ENCODE measurements around the gene MARCHF10. TPM values are rescaled to one million over a fixed set of nuclear protein-coding genes. Genes with fewer than 3 reads are reported as not detected.

The MARCHF10 gene
- total RNA-seq, 1 experiment from 2014 or later: not detected

DNA sequence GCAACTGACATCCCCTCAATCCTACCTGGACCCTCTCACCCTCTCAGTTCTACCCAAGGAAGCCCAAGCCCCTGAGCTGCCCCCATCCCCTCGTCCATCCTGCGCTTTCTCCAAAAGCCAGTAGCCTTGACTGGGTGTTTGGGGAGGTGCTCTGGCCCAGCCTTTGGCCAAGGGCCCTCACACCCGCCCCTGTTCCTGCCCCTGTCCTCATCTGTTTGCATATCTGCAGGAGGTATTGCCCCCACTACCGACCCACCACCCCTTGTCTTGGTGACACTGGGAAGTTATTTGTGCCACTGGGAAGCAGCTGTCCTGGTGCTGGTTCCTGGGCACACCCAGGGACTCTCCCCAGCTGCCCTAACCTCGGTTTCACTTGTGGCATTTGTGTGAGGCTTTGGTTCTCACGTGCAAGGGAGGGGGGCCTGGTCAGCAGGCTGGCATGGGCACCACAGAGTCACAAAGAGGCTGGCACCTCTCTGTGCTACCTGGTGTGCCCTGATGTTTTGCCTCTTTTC is 105.3 kb downstream of the MARCHF10 start:
- no peak overlapping the region; the same call in 1 of the 2 replicates for H3K27ac ChIP-seq (ENCODE audit: low read depth, low read length)
- peak overlapping the region; percentile 98 for H3K4me2 ChIP-seq (ENCODE audit: low read length)
- POLR2A ChIA-PET: no interaction called here
- peaks cover under 1 to 6% of the 10 kb centered on the region in 2 experiments; a peak in 2 of 4 replicates for H3K9me3 ChIP-seq (ENCODE audit: control insufficient read depth in 1 of 2, insufficient read depth in 1 of 2, low read depth in 1 of 2, low read length in 2 of 2)
- peaks cover 18 to 32% of the 10 kb centered on the region in 2 experiments for H3K4me1 ChIP-seq (ENCODE audit: control insufficient read depth in 1 of 2, insufficient read depth in 2 of 2, low read length in 2 of 2)
- peak overlapping the region; percentile 68; the same call in 1 of the 2 replicates for H3K9ac ChIP-seq (ENCODE audit: low read length)
- no peaks in the 10 kb centered on the region for H3K36me3 ChIP-seq (ENCODE audit: control insufficient read depth in 1 of 2, insufficient read depth in 2 of 2, low read length in 2 of 2)
- no TSS peak for BruUV-seq (replicated peaks)
- CTCF ChIA-PET: interaction anchor here (0.8 to 1.6 kb wide), 7 partner anchors 9 to 722 kb away, joined by 3 to 13 read pairs (median 4); no protein-coding TSS in a partner anchor
- H2AFZ ChIP-seq (ENCODE audit: low read depth, low read length, poor library complexity, severe bottlenecking): peak overlapping the region; percentile 96
- DNase-seq (ENCODE audit: low read depth, low spot score): no peak
- no peaks in the 10 kb centered on the region for H3K79me2 ChIP-seq (ENCODE audit: insufficient read depth, low read length)
- peak overlapping the region in 1 of 2 experiments; percentile 63; a peak in 2 of 4 replicates for H3K4me3 ChIP-seq (replicated peaks in 1 of 2; ENCODE audit: low read depth in 1 of 2, low read length in 2 of 2)
- intact Hi-C loops (cut with micrococcal nuclease): loop anchor here (1.0 to 5.0 kb wide), 3 partner anchors 265 to 703 kb away; no protein-coding TSS in a partner anchor
- TF ChIP-seq RAD21 (IDR thresholded peaks at IDR 0.05; ENCODE audit: low read depth): no peak
- TF ChIP-seq ZFX (IDR thresholded peaks at IDR 0.05): no peak
- TF ChIP-seq ELF1 (IDR thresholded peaks at IDR 0.05; ENCODE audit: borderline replicate concordance, low read depth): no peak
- no peak for TF ChIP-seq POLR2A (IDR thresholded peaks at IDR 0.05; ENCODE audit: borderline replicate concordance, extremely low read depth, insufficient read depth, insufficient read length)
- no peak for TF ChIP-seq SP1 (IDR thresholded peaks at IDR 0.05; ENCODE audit: low read depth)
- no peak for TF ChIP-seq CEBPB (IDR thresholded peaks at IDR 0.05; ENCODE audit: low read depth)
- RAD21 ChIA-PET (ENCODE audit: low non-redundant PET in 1 of 2, low total read pairs in 2 of 2, uncharacterized antibody in 2 of 2, unreplicated experiment in 2 of 2): interaction anchor here (0.8 kb wide), 2 partner anchors 281 to 704 kb away, joined by 3 read pairs; no protein-coding TSS in a partner anchor
- ATAC-seq: no peak
- no peaks in the 10 kb centered on the region for H4K20me1 ChIP-seq (ENCODE audit: insufficient read depth)
- no peaks in the 10 kb centered on the region for H3K9me2 ChIP-seq (ENCODE audit: insufficient read depth)
- no peaks in the 10 kb centered on the region for H3K27me3 ChIP-seq (ENCODE audit: insufficient read depth, low read length)

DNA sequence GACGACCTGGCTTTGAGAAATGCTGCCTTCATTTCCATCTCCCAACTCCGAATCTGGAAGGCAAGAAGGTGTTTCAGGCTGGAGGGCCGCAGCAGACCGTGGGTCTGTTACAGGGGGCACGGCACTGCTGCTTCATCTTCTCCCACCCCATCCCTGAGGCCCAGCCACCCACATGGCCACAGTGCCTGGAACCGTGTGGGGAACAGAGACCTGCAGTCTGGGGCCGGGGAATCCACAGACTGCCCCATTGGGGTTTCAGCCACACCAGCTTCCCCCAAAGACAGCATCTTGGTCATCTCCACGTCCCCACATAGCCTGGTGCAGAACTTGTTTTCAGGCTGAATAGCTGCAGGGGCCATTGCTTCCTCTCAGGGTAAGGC is 106.4 kb downstream of the MARCHF10 start:
- H3K4me2 ChIP-seq (ENCODE audit: low read length): no peak overlapping the region
- H3K9me3 ChIP-seq (ENCODE audit: control insufficient read depth in 1 of 2, insufficient read depth in 1 of 2, low read depth in 1 of 2, low read length in 2 of 2): no peaks in the 10 kb centered on the region
- TF ChIP-seq EZH2phosphoT487 (IDR thresholded peaks at IDR 0.05; ENCODE audit: borderline replicate concordance) (no peak), CBX3 (IDR thresholded peaks at IDR 0.05; ENCODE audit: low read depth) (no peak), SIN3A (IDR thresholded peaks at IDR 0.05; ENCODE audit: low read depth) (no peak), FOSL1 (IDR thresholded peaks at IDR 0.05; ENCODE audit: low read depth) (no peak), JUND (IDR thresholded peaks at IDR 0.05) (no peak), EZH2 (IDR thresholded peaks at IDR 0.05) (no peak), YY1 (IDR thresholded peaks at IDR 0.05; ENCODE audit: extremely low read depth, insufficient replicate concordance, low read depth, low read length) (no peak), POLR2AphosphoS5 (IDR thresholded peaks at IDR 0.05; ENCODE audit: low read depth, low read length) (no peak)
- H3K27ac ChIP-seq (ENCODE audit: low read depth, low read length): no peak overlapping the region
- H4K20me1 ChIP-seq (ENCODE audit: insufficient read depth): no peaks in the 10 kb centered on the region
- H2AFZ ChIP-seq (ENCODE audit: low read depth, low read length, poor library complexity, severe bottlenecking): no peak overlapping the region
- ChIA-PET RAD21 (ENCODE audit: low non-redundant PET in 1 of 2, low total read pairs in 2 of 2, uncharacterized antibody in 2 of 2, unreplicated experiment in 2 of 2) (no interaction called here), POLR2A (no interaction called here), CTCF (no interaction called here)
- H3K79me2 ChIP-seq (ENCODE audit: insufficient read depth, low read length): no peaks in the 10 kb centered on the region
- ATAC-seq (no peak), DNase-seq (ENCODE audit: low read depth, low spot score) (no peak)
- no peaks in the 10 kb centered on the region for H3K36me3 ChIP-seq (ENCODE audit: control insufficient read depth in 1 of 2, insufficient read depth in 2 of 2, low read length in 2 of 2)
- intact Hi-C loops (cut with micrococcal nuclease): loop anchor here (5.0 kb wide), 1 partner anchor 381 kb away; no protein-coding TSS in a partner anchor
- H3K9ac ChIP-seq (ENCODE audit: low read length): no peak overlapping the region
- H3K4me1 ChIP-seq (ENCODE audit: control insufficient read depth in 1 of 2, insufficient read depth in 2 of 2, low read length in 2 of 2): peaks cover 18 to 32% of the 10 kb centered on the region in 2 experiments
- no TSS peak for BruUV-seq (replicated peaks)
- no peaks in the 10 kb centered on the region for H3K27me3 ChIP-seq (ENCODE audit: insufficient read depth, low read length)
- no peaks in the 10 kb centered on the region for H3K9me2 ChIP-seq (ENCODE audit: insufficient read depth)
- no peak overlapping the region for H3K4me3 ChIP-seq (replicated peaks in 1 of 2; ENCODE audit: low read depth in 1 of 2, low read length in 2 of 2)
